ENCODE measurements around the gene SHANK1.
"Not testable (repeated sequence)": the region's sequence is repeated elsewhere in the genome, so short reads cannot be mapped to it uniquely, and the experiment has no call there.

SHANK1 gene

DNA sequence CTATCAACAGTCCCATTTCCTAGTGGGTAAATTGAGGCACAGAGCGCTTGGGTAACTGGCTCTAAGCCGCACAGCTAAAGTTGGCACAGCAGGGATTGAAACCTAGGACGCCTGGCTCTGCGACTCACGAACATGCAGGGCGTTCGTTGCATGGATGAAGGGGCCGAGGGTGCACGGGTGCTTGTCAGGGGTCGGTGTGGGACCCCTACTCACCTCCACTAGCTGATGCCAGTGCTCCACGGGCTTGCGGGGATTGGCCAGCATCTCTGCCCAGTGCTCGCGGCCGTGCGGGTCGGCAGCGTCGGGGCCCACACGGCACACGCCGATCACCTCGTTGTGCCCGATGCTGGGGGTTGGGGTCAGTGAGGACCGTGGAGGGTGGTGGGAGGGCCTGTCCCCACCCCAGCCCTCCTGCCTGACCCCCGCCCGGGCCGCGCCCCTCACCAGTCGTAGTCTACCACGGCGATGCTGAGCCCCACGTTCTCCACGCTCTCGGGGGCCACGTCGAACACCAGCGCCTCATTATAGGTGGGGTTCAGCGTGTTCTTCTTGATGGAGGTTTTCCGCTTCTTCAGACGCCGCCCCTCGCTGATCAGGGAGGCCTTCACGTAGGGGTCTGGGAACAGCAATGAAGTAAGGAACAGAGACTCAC is 94.5 kb downstream of the SHANK1 start:
- Histone ChIP-seq H3K36me3 (ENCODE audit: insufficient read depth, low read length) (no peaks in the 10 kb centered on the region), H2AFZ (ENCODE audit: low read length) (no peak overlapping the region), H3K27ac (ENCODE audit: low read depth, low read length, poor library complexity, severe bottlenecking) (no peak overlapping the region), H3K9ac (ENCODE audit: low read length) (no peak overlapping the region), H3K4me3 (ENCODE audit: low read depth, low read length, poor library complexity, severe bottlenecking) (no peak overlapping the region), H3K27me3 (ENCODE audit: insufficient read depth, low read length) (no peaks in the 10 kb centered on the region), H3K9me3 (ENCODE audit: low read length) (no peaks in the 10 kb centered on the region), H3K9me2 (ENCODE audit: low read depth, low read length) (no peaks in the 10 kb centered on the region), H3K4me2 (ENCODE audit: low read length) (no peak overlapping the region), H3K79me2 (ENCODE audit: insufficient read depth, low read length) (no peaks in the 10 kb centered on the region), H3K4me1 (ENCODE audit: insufficient read depth, low read length, severe bottlenecking) (no peaks in the 10 kb centered on the region), H3F3A (ENCODE audit: insufficient read depth, low read length) (no peaks in the 10 kb centered on the region), H4K20me1 (ENCODE audit: insufficient read depth, low read length) (no peaks in the 10 kb centered on the region)
- TF ChIP-seq, protein P1, sequence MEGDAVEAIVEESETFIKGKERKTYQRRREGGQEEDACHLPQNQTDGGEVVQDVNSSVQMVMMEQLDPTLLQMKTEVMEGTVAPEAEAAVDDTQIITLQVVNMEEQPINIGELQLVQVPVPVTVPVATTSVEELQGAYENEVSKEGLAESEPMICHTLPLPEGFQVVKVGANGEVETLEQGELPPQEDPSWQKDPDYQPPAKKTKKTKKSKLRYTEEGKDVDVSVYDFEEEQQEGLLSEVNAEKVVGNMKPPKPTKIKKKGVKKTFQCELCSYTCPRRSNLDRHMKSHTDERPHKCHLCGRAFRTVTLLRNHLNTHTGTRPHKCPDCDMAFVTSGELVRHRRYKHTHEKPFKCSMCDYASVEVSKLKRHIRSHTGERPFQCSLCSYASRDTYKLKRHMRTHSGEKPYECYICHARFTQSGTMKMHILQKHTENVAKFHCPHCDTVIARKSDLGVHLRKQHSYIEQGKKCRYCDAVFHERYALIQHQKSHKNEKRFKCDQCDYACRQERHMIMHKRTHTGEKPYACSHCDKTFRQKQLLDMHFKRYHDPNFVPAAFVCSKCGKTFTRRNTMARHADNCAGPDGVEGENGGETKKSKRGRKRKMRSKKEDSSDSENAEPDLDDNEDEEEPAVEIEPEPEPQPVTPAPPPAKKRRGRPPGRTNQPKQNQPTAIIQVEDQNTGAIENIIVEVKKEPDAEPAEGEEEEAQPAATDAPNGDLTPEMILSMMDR (IDR thresholded peaks at IDR 0.05; ENCODE audit: low read length), result no peak
- no peak for TF ChIP-seq EZH2 (IDR thresholded peaks at IDR 0.05; ENCODE audit: borderline replicate concordance, low read length)

DNA sequence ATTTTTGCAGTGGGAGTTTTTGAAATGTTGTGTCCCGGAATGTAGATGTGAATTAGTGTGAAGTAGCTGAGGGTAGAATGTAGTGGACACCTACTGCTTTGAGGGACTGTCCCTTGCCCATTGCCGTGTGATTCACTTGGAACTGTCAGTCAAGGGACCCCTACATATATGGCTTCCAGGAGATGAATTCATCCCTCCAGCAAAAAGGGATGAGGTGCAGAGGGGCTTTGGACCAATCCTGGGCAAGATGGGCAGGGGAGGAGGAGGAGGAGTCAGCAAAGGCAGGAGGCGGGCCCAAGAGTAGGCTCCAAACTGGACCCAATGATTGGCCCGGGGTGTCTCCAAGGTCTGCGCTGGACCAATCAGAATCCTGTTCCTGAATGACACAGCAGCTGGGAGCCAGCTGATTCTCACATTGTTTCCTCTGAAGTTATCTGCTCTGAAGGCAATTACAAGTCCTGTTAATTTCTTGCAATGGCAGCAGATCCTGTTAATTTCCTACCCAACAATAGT is 99.2 kb downstream of the SHANK1 start:
- not testable (repeated sequence) for H3K4me1 ChIP-seq (ENCODE audit: insufficient read depth, low read length, severe bottlenecking); H3K27me3 ChIP-seq (ENCODE audit: insufficient read depth, low read length); H3K9me2 ChIP-seq (ENCODE audit: low read depth, low read length); H3K9ac ChIP-seq (ENCODE audit: low read length); H2AFZ ChIP-seq (ENCODE audit: low read length); H3K27ac ChIP-seq (ENCODE audit: low read depth, low read length, poor library complexity, severe bottlenecking); H3F3A ChIP-seq (ENCODE audit: insufficient read depth, low read length); H4K20me1 ChIP-seq (ENCODE audit: insufficient read depth, low read length); H3K36me3 ChIP-seq (ENCODE audit: insufficient read depth, low read length); H3K4me3 ChIP-seq (ENCODE audit: low read depth, low read length, poor library complexity, severe bottlenecking); H3K9me3 ChIP-seq (ENCODE audit: low read length); H3K4me2 ChIP-seq (ENCODE audit: low read length); H3K79me2 ChIP-seq (ENCODE audit: insufficient read depth, low read length)

DNA sequence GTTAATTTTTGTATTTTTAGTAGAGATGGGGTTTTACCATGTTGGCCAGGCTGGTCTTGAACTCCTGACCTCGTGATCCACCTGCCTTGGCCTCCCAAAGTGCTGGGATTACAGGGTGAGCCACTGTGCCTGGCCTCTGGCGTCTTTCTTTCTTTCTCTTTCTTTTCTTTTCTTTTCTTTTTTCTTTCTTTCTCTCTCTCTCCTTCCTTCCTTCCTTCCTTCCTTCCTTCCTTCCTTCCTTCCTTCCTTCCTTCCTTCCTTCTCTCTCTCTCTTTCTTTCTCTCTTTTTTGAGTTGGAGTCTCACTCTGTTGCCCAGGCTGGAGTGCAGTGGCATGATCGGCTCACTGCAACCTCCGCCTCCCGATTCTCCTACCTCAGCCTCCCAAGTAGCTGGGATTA is 100.4 kb downstream of the SHANK1 start:
- H3K79me2 ChIP-seq (ENCODE audit: insufficient read depth, low read length); H3K27ac ChIP-seq (ENCODE audit: low read depth, low read length, poor library complexity, severe bottlenecking); H3K4me1 ChIP-seq (ENCODE audit: insufficient read depth, low read length, severe bottlenecking); H3K27me3 ChIP-seq (ENCODE audit: insufficient read depth, low read length); H3K36me3 ChIP-seq (ENCODE audit: insufficient read depth, low read length); H2AFZ ChIP-seq (ENCODE audit: low read length); H4K20me1 ChIP-seq (ENCODE audit: insufficient read depth, low read length); H3K9me2 ChIP-seq (ENCODE audit: low read depth, low read length); H3K4me2 ChIP-seq (ENCODE audit: low read length); H3F3A ChIP-seq (ENCODE audit: insufficient read depth, low read length); H3K4me3 ChIP-seq (ENCODE audit: low read depth, low read length, poor library complexity, severe bottlenecking); H3K9ac ChIP-seq (ENCODE audit: low read length); H3K9me3 ChIP-seq (ENCODE audit: low read length): not testable (repeated sequence)

DNA sequence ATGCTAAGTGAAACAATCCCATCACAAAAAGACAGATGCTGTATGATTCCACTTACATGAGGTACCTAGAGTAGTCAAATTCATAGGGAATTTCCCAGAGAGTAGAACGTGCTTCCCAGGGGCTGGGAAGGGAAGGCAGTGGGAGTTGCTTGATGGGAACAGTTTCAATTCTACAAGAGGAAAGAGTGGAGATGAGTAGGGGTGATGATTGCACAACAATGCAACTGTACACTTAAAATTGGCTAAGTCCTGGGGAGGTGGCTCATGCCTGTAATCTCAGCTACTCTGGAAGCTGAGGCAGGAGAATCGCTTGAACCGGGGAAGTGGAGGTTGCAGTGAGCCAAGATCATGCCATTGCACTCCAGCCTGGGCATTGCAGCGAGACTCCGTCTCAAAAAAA is 101.2 kb downstream of the SHANK1 start:
- H3K9ac ChIP-seq (ENCODE audit: low read length); H3K4me3 ChIP-seq (ENCODE audit: low read depth, low read length, poor library complexity, severe bottlenecking); H3K4me2 ChIP-seq (ENCODE audit: low read length); H2AFZ ChIP-seq (ENCODE audit: low read length); H3K9me2 ChIP-seq (ENCODE audit: low read depth, low read length); H4K20me1 ChIP-seq (ENCODE audit: insufficient read depth, low read length); H3K36me3 ChIP-seq (ENCODE audit: insufficient read depth, low read length); H3K9me3 ChIP-seq (ENCODE audit: low read length); H3F3A ChIP-seq (ENCODE audit: insufficient read depth, low read length); H3K4me1 ChIP-seq (ENCODE audit: insufficient read depth, low read length, severe bottlenecking); H3K27ac ChIP-seq (ENCODE audit: low read depth, low read length, poor library complexity, severe bottlenecking); H3K79me2 ChIP-seq (ENCODE audit: insufficient read depth, low read length); H3K27me3 ChIP-seq (ENCODE audit: insufficient read depth, low read length): not testable (repeated sequence)

DNA sequence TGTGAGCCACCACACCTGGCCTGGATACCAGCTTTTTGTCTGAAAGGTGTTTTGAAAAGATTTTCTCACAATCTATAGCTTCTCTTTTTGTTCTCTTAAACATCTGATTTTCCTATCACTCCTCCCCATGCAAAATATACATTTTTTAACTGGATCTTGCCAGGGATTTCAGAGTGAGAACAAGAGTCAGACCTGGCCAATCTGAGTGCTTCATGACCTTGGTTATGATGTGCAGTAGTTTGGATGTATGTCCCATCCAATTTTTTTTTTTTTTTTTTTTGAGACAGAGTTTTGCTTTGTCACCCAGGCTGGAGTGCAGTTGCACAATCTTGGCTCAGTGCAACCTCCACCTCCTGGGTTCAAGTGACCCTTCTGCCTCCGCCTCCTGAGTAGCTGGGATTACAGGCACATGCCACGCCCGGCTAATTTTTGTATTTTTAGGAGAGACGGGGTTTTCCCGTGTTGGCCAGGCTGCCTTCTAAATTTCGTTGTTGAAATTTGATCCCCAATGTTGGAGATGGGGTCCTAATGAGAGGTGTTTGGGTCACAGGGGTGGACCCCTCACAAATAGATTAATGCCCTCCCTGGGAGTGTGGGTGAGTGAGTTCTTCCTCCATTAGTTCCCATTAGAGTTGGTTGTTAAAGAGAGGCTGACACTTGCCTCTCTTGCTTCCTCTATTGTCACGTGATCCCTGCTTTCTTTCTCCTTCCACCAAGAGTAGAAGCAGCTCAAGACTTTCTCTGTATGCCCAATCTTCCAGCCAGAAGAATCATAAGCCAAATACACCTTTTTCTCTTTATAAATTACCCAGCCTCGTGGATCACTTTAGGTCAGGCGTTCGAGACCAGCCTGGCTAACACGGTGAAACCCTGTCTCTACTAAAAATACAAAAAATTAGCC is 106.8 kb downstream of the SHANK1 start:
- not testable (repeated sequence) for H2AFZ ChIP-seq (ENCODE audit: low read length); H3K4me3 ChIP-seq (ENCODE audit: low read depth, low read length, poor library complexity, severe bottlenecking); H4K20me1 ChIP-seq (ENCODE audit: insufficient read depth, low read length); H3K79me2 ChIP-seq (ENCODE audit: insufficient read depth, low read length); H3F3A ChIP-seq (ENCODE audit: insufficient read depth, low read length); H3K4me2 ChIP-seq (ENCODE audit: low read length); H3K9me2 ChIP-seq (ENCODE audit: low read depth, low read length); H3K4me1 ChIP-seq (ENCODE audit: insufficient read depth, low read length, severe bottlenecking); H3K36me3 ChIP-seq (ENCODE audit: insufficient read depth, low read length); H3K9me3 ChIP-seq (ENCODE audit: low read length); H3K27me3 ChIP-seq (ENCODE audit: insufficient read depth, low read length); H3K9ac ChIP-seq (ENCODE audit: low read length); H3K27ac ChIP-seq (ENCODE audit: low read depth, low read length, poor library complexity, severe bottlenecking)

All from OCI-LY1 (cell line).